Natural killer cell (primary cell): ENCODE measurements around the gene C2orf74. TPM values are rescaled to one million over a fixed set of nuclear protein-coding genes. Genes with fewer than 3 reads are reported as not detected.

Experiments used
- ATAC-seq, 3 donors: fragments of 150-1000 bp in 2 of 3; fragments of 200-7000 bp in 1 of 3; cut with Tn5 transposase; 1 replicate in 1 of 3; 2 replicates in 2 of 3; pipeline ENCODE4 v1.10.0; 2021; ENCODE audit warnings: mild to moderate bottlenecking in 2 of 3, moderate library complexity in 2 of 3
- DNase-seq, 2 donors: peaks; one replicate each; pipeline versions ENCODE4 v3.0.0 to v3.0.0-alpha.2; 2013 to 2021; ENCODE audit warnings: mixed read lengths in 1 of 2
- H3K27ac ChIP-seq: one replicate; pipeline ENCODE4 v1.5.1; 2013; ENCODE audit warnings: mild to moderate bottlenecking, low read length
- H3K27me3 ChIP-seq: one replicate; pipeline ENCODE4 v1.6.1; 2013; ENCODE audit warnings: low read length; ENCODE audit not compliant: control insufficient read depth, insufficient read depth
- H3K36me3 ChIP-seq: one replicate; pipeline ENCODE4 v1.6.1; 2013; ENCODE audit warnings: low read length; ENCODE audit not compliant: control insufficient read depth, insufficient read depth
- H3K4me1 ChIP-seq: one replicate; pipeline ENCODE4 v1.6.1; 2013; ENCODE audit warnings: low read length; ENCODE audit not compliant: control insufficient read depth, insufficient read depth
- H3K4me3 ChIP-seq: one replicate; pipeline ENCODE4 v1.5.1; 2013; ENCODE audit warnings: low read length
- H3K9me3 ChIP-seq: one replicate; pipeline ENCODE4 v1.6.1; 2013; ENCODE audit warnings: low read length; ENCODE audit not compliant: control insufficient read depth, insufficient read depth
- H3K27ac Mint-ChIP-seq, 2 donors: one replicate each; pipeline ENCODE4 v1.8.0; 2022; ENCODE audit warnings: mild to moderate bottlenecking in 2 of 2, mixed read lengths in 2 of 2, moderate library complexity in 1 of 2
- H3K27me3 Mint-ChIP-seq, 2 donors: one replicate each; pipeline ENCODE4 v1.8.0; 2022; ENCODE audit warnings: low read depth in 2 of 2, mixed read lengths in 2 of 2
- H3K36me3 Mint-ChIP-seq: one replicate; pipeline ENCODE4 v1.8.0; 2022; ENCODE audit warnings: mixed read lengths
- H3K4me1 Mint-ChIP-seq, 2 donors: one replicate each; pipeline ENCODE4 v1.8.0; 2022; ENCODE audit warnings: mixed read lengths in 2 of 2
- H3K4me3 Mint-ChIP-seq: one replicate; pipeline ENCODE4 v1.8.0; 2022; ENCODE audit warnings: mild to moderate bottlenecking, moderate library complexity, mixed read lengths
- H3K9me3 Mint-ChIP-seq, 2 donors: one replicate each; pipeline ENCODE4 v1.8.0; 2022; ENCODE audit warnings: mixed read lengths in 2 of 2
- CTCF ChIP-seq: fragments of 200-600 bp; IDR thresholded peaks from one replicate; pipeline ENCODE4 v1.8.0; 2022; ENCODE audit warnings: antibody characterized with exemption
- WGBS: methylation state at CpG from one replicate; pipeline ENCODE4 v1.1.7; 2013; ENCODE audit warnings: missing lambda C conversion rate; ENCODE audit not compliant: insufficient coverage; 5-methylcytosine and 5-hydroxymethylcytosine counted together
- intact Hi-C: fragments of 100-400 bp; cut with micrococcal nuclease; formaldehyde crosslinking; loops from one replicate; pipeline ENCODE4 v1.14.2; 2022
- total RNA-seq, 4 donors: library from RNA; stranded (reverse); fragments of 120-200 nt in 1 of 4; gene quantifications; one replicate each; pipeline versions ENCODE4 v1.2.3 to v1.2.4, GENCODE V29; 2013 to 2022

The C2orf74 gene
- total RNA-seq = 1 to 10 TPM; 5.7 to 6.1 (median 6.0) TPM
- total RNA-seq (2013) = 24.3 TPM

GRCh38 chr2:61161888-61162287 lies at the start of gene C2orf74:
Gene C2orf74 (plus strand): TSS chr2:61162188. CDS start chr2:61162515, 327 bp downstream.
- no peak within 1 kb of the TSS for H3K27ac ChIP-seq
- peaks cover 0 to 6% of the 10 kb centered on the region in 2 donors for H3K9me3 Mint-ChIP-seq
- ATAC-seq = no peak
- peaks cover 16% of the 10 kb centered on the region for H3K36me3 ChIP-seq
- no peaks in the 10 kb centered on the region for H3K27me3 ChIP-seq
- no peak for DNase-seq
- H3K9me3 ChIP-seq = no peaks in the 10 kb centered on the region
- H3K27ac Mint-ChIP-seq = no peak within 1 kb of the TSS
- peaks cover 38% of the 10 kb centered on the region for H3K36me3 Mint-ChIP-seq
- whole genome bisulfite sequencing = 89% methylated on average over 3 of the region's 5 CpGs
- H3K4me3 Mint-ChIP-seq = no peak within 1 kb of the TSS
- H3K4me1 Mint-ChIP-seq = peaks cover 6 to 18% of the 10 kb centered on the region in 2 donors
- no peaks in the 10 kb centered on the region for H3K4me1 ChIP-seq
- H3K4me3 ChIP-seq = no peak within 1 kb of the TSS
- TF ChIP-seq CTCF = no peak
- H3K27me3 Mint-ChIP-seq = no peaks in the 10 kb centered on the region
- intact Hi-C loops = no loop called here

DNA sequence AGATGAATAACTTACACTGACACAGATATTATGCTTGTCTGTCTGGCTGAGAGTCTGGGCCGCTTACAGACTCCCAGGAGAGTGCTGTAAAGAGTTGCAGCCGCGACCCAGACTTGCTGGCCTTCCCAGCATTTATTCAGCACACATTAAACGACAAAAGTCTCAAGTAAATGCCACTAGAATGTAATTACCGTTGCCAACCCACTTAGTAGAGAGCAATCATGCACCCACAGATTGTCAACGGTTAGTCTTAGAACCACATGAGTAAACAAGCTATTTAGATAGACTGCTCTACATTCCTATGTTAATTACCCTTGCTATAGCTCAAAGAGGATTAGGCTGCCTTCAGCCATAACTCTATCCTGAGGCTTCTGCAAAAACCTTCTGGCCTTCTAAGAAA lies 47.8 kb upstream of the C2orf74 start:
- Histone ChIP-seq H3K27me3 (no peaks in the 10 kb centered on the region), H3K4me1 (no peaks in the 10 kb centered on the region), H3K36me3 (peaks cover 3% of the 10 kb centered on the region), H3K9me3 (no peaks in the 10 kb centered on the region), H3K27ac (no peak overlapping the region), H3K4me3 (no peak overlapping the region)
- no peak for TF ChIP-seq CTCF
- no peaks in the 10 kb centered on the region for H3K4me1 Mint-ChIP-seq
- no peak overlapping the region for H3K27ac Mint-ChIP-seq
- intact Hi-C loops = no loop called here
- no peaks in the 10 kb centered on the region for H3K9me3 Mint-ChIP-seq
- 91% methylated on average over 6 of the region's 6 CpGs for WGBS
- no peaks in the 10 kb centered on the region for H3K27me3 Mint-ChIP-seq
- H3K36me3 Mint-ChIP-seq = no peaks in the 10 kb centered on the region
- no peak for ATAC-seq
- no peak for DNase-seq
- no peak overlapping the region for H3K4me3 Mint-ChIP-seq

DNA sequence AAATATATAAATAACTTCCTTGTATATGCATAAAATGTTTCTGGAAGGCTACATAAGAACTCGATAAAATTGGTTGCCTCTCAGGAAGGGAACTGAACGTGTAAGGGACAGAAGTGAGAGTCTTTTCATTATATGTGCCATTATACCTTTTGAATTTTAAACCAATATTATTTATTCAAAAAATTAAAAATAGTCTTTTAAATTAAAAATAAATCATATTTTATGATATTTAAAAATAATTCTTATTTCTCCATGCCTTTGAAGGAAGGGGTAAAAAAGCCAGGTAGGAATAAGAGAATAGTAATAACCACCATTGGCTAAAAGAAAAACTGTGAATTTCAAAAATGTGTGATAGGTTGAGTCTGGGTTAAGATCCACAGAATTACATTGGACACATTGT lies 45.7 kb upstream of the C2orf74 start:
- H3K4me1 ChIP-seq = no peaks in the 10 kb centered on the region
- H3K4me1 Mint-ChIP-seq = no peaks in the 10 kb centered on the region
- TF ChIP-seq CTCF = no peak
- DNase-seq (no peak), ATAC-seq (no peak)
- H3K27me3 ChIP-seq = no peaks in the 10 kb centered on the region
- H3K4me3 ChIP-seq = no peak overlapping the region
- no peak overlapping the region for H3K27ac Mint-ChIP-seq
- no peaks in the 10 kb centered on the region for H3K27me3 Mint-ChIP-seq
- H3K4me3 Mint-ChIP-seq = no peak overlapping the region
- intact Hi-C loops = no loop called here
- WGBS = no CpG with 5 or more reads among the region's 2 CpGs
- no peaks in the 10 kb centered on the region for H3K9me3 Mint-ChIP-seq
- no peaks in the 10 kb centered on the region for H3K36me3 Mint-ChIP-seq
- H3K9me3 ChIP-seq = no peaks in the 10 kb centered on the region
- H3K27ac ChIP-seq = no peak overlapping the region
- peaks cover 3% of the 10 kb centered on the region for H3K36me3 ChIP-seq

- H3K4me3 ChIP-seq = no peak overlapping the region
- Mint-ChIP-seq H3K36me3 (no peaks in the 10 kb centered on the region), H3K4me1 (no peaks in the 10 kb centered on the region), H3K4me3 (no peak overlapping the region), H3K27me3 (no peaks in the 10 kb centered on the region), H3K9me3 (no peaks in the 10 kb centered on the region), H3K27ac (no peak overlapping the region)
- WGBS = 94% methylated on average over 1 of the region's 1 CpG
- H3K27me3 ChIP-seq = no peaks in the 10 kb centered on the region
- H3K4me1 ChIP-seq = no peaks in the 10 kb centered on the region
- ATAC-seq = no peak
- H3K36me3 ChIP-seq = peaks cover 3% of the 10 kb centered on the region
- intact Hi-C loops = no loop called here
- TF ChIP-seq CTCF = no peak
- no peak for DNase-seq
- no peak overlapping the region for H3K27ac ChIP-seq
- H3K9me3 ChIP-seq = no peaks in the 10 kb centered on the region
Measured at GRCh38 chr2:61117534-61117933, 44.5 kb upstream of the C2orf74 start.
